NCI-H2196 (cell line): ENCODE data around the gene ART4.
A peak's percentile ranks its signal among the peaks of the same experiment; 100 is the strongest.

Source experiments
- DNase-seq: peaks from one replicate; lab custom pipeline; 2025; ENCODE audit not compliant: unreplicated experiment; lab: John Stamatoyannopoulos, UW

The ART4 gene

GRCh38 chr12:14811486-14811885, 31.8 kb downstream of the ART4 start:
- DNase-seq, result no peak

- DNase-seq, result no peak
Observed at GRCh38 chr12:14810953-14811483, 32.3 kb downstream of the ART4 start.

- no peak for DNase-seq
Observed at GRCh38 chr12:14810167-14810952, 33.0 kb downstream of the ART4 start.

- no peak for DNase-seq
Observed at GRCh38 chr12:14803830-14804160, 39.5 kb downstream of the ART4 start.

GRCh38 chr12:14803011-14803829, 40.1 kb downstream of the ART4 start, which contains the start of the genes C12orf60 and WBP11:
Gene C12orf60 (plus strand): TSS chr12:14803670. CDS start chr12:14822936, 19,266 bp downstream.
Gene WBP11 (minus strand): TSS chr12:14803478. CDS start chr12:14801383, 2,095 bp downstream.
- DNase-seq, result peak; percentile 85

- no peak for DNase-seq
Observed at GRCh38 chr12:14802721-14803010, 40.7 kb downstream of the ART4 start.

GRCh38 chr12:14802247-14802646, 41.1 kb downstream of the ART4 start:
- no peak for DNase-seq

GRCh38 chr12:14795028-14795448, 48.3 kb downstream of the ART4 start:
- no peak for DNase-seq

- DNase-seq, result no peak
Observed at GRCh38 chr12:14785568-14785967, 57.8 kb downstream of the ART4 start.

GRCh38 chr12:14784471-14784870, 58.9 kb downstream of the ART4 start:
- no peak for DNase-seq

- no peak for DNase-seq
Observed at GRCh38 chr12:14782756-14783155, 60.6 kb downstream of the ART4 start.

- no peak for DNase-seq
Observed at GRCh38 chr12:14781563-14781962, 61.8 kb downstream of the ART4 start.

GRCh38 chr12:14780859-14781258, 62.5 kb downstream of the ART4 start:
- no peak for DNase-seq

- no peak for DNase-seq
Observed at GRCh38 chr12:14779834-14780233, 63.5 kb downstream of the ART4 start.

- DNase-seq, result no peak
Observed at GRCh38 chr12:14777271-14777670, 66.1 kb downstream of the ART4 start.

GRCh38 chr12:14776236-14776961, 66.9 kb downstream of the ART4 start:
- DNase-seq, result no peak

GRCh38 chr12:14775636-14775980, 67.7 kb downstream of the ART4 start:
- no peak for DNase-seq
